SK-N-MC (cell line): Measurements from ENCODE around the gene FBXW11.

Source experiments
- DNase-seq: peaks from one replicate; pipeline ENCODE4 v3.0.0-alpha.2; 2011; ENCODE audit warnings: low read depth, low spot score
- H3K27ac ChIP-seq: fragments of 200-600 bp; sonication (generic); 2 replicates; pipeline ENCODE4 v1.5.1; 2016; ENCODE audit warnings: mixed run types
- H3K36me3 ChIP-seq: fragments of 200-600 bp; sonication (generic); 2 replicates; pipeline ENCODE4 v1.6.1; 2017; ENCODE audit warnings: antibody characterized with exemption, low read length, mixed read lengths; ENCODE audit not compliant: insufficient read depth
- H3K4me3 ChIP-seq: fragments of 200-600 bp; sonication (generic); 2 replicates; pipeline ENCODE4 v1.5.1; 2016
- H3K9ac ChIP-seq: fragments of 200-600 bp; sonication (generic); 2 replicates; pipeline ENCODE4 v1.8.0; 2017; ENCODE audit warnings: mixed run types, mixed read lengths; ENCODE audit not compliant: insufficient read length
- H3K9me3 ChIP-seq: fragments of 200-600 bp; sonication (generic); 2 replicates; pipeline ENCODE4 v1.6.1; 2017; ENCODE audit warnings: low read depth, mild to moderate bottlenecking, antibody characterized with exemption, low read length, moderate library complexity, mixed read lengths
- EZH2 ChIP-seq: fragments of 200-600 bp; sonication (generic); IDR thresholded peaks from one replicate; pipeline ENCODE4 v1.6.1; 2017; ENCODE audit warnings: antibody characterized with exemption
- FOXP2 ChIP-seq: optimal IDR thresholded peaks from 2 replicates; pipeline ENCODE3; 2011; ENCODE audit warnings: mild to moderate bottlenecking, moderate library complexity; ENCODE audit not compliant: insufficient read depth; ENCODE audit errors: extremely low read length, control extremely low read depth
- POLR2AphosphoS5 ChIP-seq: IDR thresholded peaks from 2 replicates; pipeline ENCODE4 v1.6.1; 2012; ENCODE audit warnings: mild to moderate bottlenecking, low read depth, low read length, borderline replicate concordance

Gene FBXW11

DNA sequence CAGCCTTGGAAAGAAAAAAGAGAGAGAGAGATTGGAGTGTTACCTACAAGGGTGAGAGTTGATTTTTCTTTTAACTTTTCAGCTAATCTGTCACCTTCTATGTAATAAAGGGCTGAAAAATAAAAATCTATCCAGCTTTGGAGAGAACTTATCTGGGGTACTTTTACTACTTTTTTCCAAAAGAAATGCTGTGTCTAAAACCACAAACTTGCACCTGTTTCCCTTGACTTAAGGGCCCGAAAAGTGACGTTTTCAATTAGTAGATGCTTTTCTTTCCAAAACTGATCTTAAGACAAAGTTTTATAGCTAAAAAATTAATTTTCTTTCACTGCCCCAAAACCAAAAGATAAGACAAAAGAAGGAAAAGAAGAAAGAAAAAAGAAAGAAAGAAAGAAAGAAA is 172.0 kb downstream of the FBXW11 start:
- H3K9me3 ChIP-seq, result no peaks in the 10 kb centered on the region
- TF ChIP-seq FOXP2 (no peak), POLR2AphosphoS5 (no peak), EZH2 (no peak)
- no peak overlapping the region for H3K9ac ChIP-seq
- H3K4me3 ChIP-seq, result no peak overlapping the region
- no peak for DNase-seq
- H3K27ac ChIP-seq, result no peak overlapping the region
- H3K36me3 ChIP-seq, result no peaks in the 10 kb centered on the region

DNA sequence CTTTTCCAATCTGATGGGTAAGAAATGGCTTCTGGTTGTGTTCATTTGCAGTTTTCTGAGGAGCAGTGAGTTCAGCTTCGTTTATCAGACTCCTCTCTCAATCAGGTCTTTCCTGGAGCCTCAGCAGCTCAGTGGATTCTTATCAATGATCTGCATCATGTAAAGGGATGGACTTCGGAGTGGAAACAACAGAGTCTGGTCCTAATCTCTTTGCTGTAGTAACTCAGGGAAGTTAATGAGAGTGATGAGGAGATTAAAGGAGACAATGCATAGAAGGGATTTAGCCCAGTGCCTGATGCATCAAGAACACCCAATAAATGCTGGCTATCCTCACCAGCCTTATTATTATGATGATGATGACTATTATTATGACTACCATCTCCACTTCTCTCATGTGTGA is 173.7 kb downstream of the FBXW11 start:
- no peaks in the 10 kb centered on the region for H3K9me3 ChIP-seq

DNA sequence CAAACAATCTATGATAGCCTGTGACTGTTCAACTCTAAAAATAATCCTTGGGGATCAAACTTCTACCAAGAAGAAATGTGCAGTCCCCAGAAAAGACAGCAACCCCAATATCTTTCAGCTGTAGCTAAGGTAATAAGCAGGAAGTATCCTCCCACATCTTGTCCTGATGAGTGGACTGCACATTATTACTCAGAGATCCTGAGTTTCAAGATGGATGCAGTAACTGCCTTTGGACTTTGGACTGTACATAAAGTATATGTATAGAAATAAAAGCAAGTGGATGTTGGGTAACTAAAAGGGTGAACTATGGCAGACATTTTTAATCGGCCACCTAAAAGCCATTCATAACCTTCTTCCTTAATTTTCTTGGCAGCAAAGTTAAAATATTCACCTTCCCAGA is 175.8 kb downstream of the FBXW11 start:
- H3K36me3 ChIP-seq, result no peaks in the 10 kb centered on the region
- H3K9me3 ChIP-seq, result no peaks in the 10 kb centered on the region
- no peak overlapping the region for H3K4me3 ChIP-seq
- TF ChIP-seq FOXP2 (no peak), POLR2AphosphoS5 (no peak), EZH2 (no peak)
- H3K27ac ChIP-seq, result no peak overlapping the region
- no peak overlapping the region for H3K9ac ChIP-seq
- DNase-seq, result no peak

More for the DNA sequence above, 173.7 kb downstream of the FBXW11 start:
- Histone ChIP-seq H3K27ac (no peak overlapping the region), H3K4me3 (no peak overlapping the region), H3K9ac (no peak overlapping the region), H3K36me3 (no peaks in the 10 kb centered on the region)
- no peak for DNase-seq
- TF ChIP-seq POLR2AphosphoS5 (no peak), EZH2 (no peak), FOXP2 (no peak)

DNA sequence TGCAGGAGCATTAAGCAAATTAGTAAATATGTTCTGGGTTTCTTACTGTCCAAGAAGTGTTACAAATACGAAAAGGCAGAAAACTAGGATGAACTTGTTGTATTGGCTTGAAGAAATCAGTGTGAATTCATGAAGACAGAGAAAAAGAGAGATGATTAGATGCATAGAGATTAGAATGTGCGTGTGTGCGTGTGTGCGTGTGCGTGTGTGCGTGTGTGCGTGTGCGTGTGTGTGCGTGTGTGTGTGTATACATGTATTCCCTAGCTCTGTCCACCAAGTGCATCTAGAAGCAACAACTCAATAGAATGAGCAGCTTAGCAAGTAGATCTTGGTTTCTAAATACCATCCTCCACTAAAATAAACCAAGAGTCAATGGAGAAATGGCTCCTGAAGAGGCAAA is 179.3 kb downstream of the FBXW11 start:
- H3K9me3 ChIP-seq, result no peaks in the 10 kb centered on the region
- DNase-seq, result no peak
- H3K9ac ChIP-seq, result no peak overlapping the region
- no peak overlapping the region for H3K27ac ChIP-seq
- H3K36me3 ChIP-seq, result no peaks in the 10 kb centered on the region
- no peak overlapping the region for H3K4me3 ChIP-seq
- TF ChIP-seq EZH2 (no peak), POLR2AphosphoS5 (no peak), FOXP2 (no peak)

DNA sequence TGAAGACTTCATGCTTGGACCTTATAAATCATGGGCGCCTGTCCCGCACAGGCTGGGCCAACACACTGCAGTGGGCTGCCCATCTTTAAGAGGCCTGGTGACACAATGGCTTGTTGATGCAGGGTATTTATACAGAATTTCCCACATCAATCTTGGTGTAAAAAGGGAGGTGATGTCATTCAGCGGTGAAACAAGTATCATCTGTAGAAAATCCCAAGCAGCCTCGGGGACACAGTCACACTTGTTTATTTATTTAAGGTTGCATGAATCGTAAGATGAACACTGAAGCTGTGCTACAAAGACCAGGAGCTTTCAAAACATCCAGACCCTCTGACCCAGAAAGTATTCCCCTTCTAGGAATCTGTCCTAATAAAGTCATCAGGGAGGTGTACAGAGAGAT is 180.3 kb downstream of the FBXW11 start:
- no peak for DNase-seq
- TF ChIP-seq EZH2, result no peak
- no peak for TF ChIP-seq FOXP2
- TF ChIP-seq POLR2AphosphoS5, result no peak
- no peaks in the 10 kb centered on the region for H3K9me3 ChIP-seq
- no peak overlapping the region for H3K9ac ChIP-seq
- H3K27ac ChIP-seq, result no peak overlapping the region
- H3K4me3 ChIP-seq, result no peak overlapping the region
- no peaks in the 10 kb centered on the region for H3K36me3 ChIP-seq

DNA sequence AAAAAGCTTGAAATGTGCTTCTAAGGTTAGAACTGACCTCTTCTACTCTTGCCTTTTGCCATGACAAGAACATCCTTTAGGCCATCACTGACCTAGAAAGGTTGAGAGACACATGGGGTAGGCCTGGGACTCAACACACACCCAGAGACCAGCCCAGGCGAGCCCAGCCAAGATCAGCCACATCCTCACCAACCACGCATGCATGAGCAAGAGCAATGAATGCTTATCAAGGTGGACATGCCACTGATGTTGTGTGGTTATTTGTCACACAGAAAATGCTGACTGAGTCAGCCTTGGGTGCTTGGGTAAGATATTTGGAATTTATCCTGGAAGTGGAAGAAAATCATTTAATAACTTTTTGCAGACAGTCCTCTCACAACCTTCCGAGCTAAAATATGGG is 181.4 kb downstream of the FBXW11 start:
- no peak overlapping the region for H3K9ac ChIP-seq
- no peak overlapping the region for H3K27ac ChIP-seq
- no peak for DNase-seq
- H3K4me3 ChIP-seq, result no peak overlapping the region
- no peaks in the 10 kb centered on the region for H3K9me3 ChIP-seq
- no peaks in the 10 kb centered on the region for H3K36me3 ChIP-seq
- TF ChIP-seq FOXP2, result no peak
- no peak for TF ChIP-seq POLR2AphosphoS5
- TF ChIP-seq EZH2, result no peak

DNA sequence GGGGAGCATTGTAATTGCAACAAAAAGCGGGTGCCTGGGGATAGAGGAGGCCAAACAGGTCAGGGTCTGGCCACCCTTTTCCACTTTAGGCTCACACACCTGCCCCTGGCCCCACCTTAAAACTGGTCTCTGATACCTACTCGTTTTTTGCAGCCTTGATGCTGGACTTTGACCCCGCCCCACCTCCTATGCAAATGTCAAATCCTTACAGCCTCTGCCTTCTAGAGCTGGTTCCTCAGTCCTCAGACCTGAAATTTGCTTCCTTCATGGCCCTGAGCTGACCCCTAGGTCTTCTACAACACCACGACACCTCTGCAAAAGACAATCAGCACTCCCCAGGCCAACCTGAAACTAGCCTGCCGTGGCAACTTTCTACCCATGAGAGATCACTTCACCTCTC is 183.2 kb downstream of the FBXW11 start:
- no peaks in the 10 kb centered on the region for H3K36me3 ChIP-seq
- no peak overlapping the region for H3K9ac ChIP-seq
- H3K27ac ChIP-seq, result no peak overlapping the region
- no peak overlapping the region for H3K4me3 ChIP-seq
- H3K9me3 ChIP-seq, result no peaks in the 10 kb centered on the region
- no peak for DNase-seq
- TF ChIP-seq POLR2AphosphoS5 (no peak), FOXP2 (no peak), EZH2 (no peak)

DNA sequence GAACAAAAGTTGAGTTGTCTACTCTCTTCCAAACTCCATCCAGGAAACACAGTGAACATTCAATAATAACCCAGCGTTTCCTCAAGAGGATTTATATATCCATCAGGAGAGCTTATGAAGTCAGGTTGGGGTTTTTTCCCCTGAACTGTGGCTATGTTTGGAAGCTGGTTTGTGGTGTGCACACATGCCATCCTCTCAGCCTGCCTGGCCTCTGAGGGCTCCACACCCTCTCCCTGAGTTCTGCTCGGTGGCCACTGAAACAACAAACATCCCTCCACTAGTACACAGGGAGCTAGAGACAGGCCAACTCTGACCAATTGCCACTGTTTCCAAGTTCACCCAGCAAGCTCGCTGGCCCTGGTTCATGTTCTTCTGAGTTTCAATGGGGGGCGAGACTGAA is 185.2 kb downstream of the FBXW11 start:
- Histone ChIP-seq H3K27ac (no peak overlapping the region), H3K9ac (no peak overlapping the region), H3K9me3 (no peaks in the 10 kb centered on the region), H3K4me3 (no peak overlapping the region), H3K36me3 (no peaks in the 10 kb centered on the region)
- no peak for DNase-seq
- TF ChIP-seq EZH2 (no peak), FOXP2 (no peak), POLR2AphosphoS5 (no peak)

DNA sequence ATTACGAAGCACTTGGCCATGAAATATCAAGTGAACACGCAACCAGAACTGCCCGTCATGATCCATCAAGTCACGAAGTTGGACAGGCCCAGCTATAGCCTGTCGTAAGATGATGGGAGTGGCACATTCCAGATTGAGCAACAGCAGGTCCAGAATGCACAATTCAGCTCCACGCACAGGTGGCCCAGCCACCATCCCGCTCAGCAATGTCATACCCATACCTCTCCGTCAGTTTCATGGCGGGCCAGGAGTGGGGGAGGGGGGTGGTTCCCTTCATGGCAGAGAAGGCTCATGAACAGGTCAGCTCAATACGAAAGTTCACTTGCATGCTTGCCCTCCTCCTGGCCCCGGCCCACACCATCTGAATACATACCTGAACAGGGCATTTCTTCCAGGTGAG is 185.9 kb downstream of the FBXW11 start:
- no peak for DNase-seq

DNA sequence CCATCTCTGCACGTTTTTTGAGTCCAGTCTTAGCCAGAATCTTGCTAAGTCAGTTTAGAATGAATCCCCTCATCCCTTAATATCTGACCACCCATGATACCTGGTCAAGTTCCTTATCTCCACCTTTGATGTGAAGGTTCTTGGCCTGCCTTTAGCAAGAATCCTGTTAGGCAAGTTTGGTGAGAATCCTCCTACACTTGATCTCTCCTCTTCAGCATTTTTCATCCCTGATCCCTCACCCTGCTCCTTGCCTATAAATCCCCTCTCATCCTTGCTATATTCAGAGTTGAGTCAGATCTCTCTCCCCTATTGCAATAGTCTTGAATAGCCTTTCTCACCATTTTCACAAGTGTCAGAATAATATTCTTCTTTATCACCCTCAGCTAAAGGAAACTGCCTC is 189.8 kb downstream of the FBXW11 start:
- H3K9me3 ChIP-seq, result no peaks in the 10 kb centered on the region
- no peak overlapping the region for H3K9ac ChIP-seq
- H3K36me3 ChIP-seq, result no peaks in the 10 kb centered on the region
- DNase-seq, result no peak
- TF ChIP-seq EZH2, result no peak
- no peak for TF ChIP-seq FOXP2
- TF ChIP-seq POLR2AphosphoS5, result no peak
- no peak overlapping the region for H3K27ac ChIP-seq
- no peak overlapping the region for H3K4me3 ChIP-seq

More for the DNA sequence above, 185.9 kb downstream of the FBXW11 start:
- no peak overlapping the region for H3K27ac ChIP-seq
- no peaks in the 10 kb centered on the region for H3K9me3 ChIP-seq
- no peak overlapping the region for H3K9ac ChIP-seq
- no peaks in the 10 kb centered on the region for H3K36me3 ChIP-seq
- no peak overlapping the region for H3K4me3 ChIP-seq
- TF ChIP-seq FOXP2 (no peak), POLR2AphosphoS5 (no peak), EZH2 (no peak)
